ENCODE measurements around the gene SCFD2. TPM values are rescaled to one million over a fixed set of nuclear protein-coding genes. Genes with fewer than 3 reads are reported as not detected.

SCFD2 gene
- total RNA-seq, 4 donors from 2014 or later = 14.3 to 37.8 (median 27.7) TPM

- H3K4me1 ChIP-seq = peaks cover 0 to 2% (median 0%) of the 10 kb centered on the region in 3 donors
- intact Hi-C loops (cut with DNase I) = no loop called here
- H3K27ac ChIP-seq = no peak overlapping the region
- H3K9me3 ChIP-seq = no peaks in the 10 kb centered on the region
- peaks cover 0 to 28% (median 0%) of the 10 kb centered on the region in 3 donors for H3K36me3 ChIP-seq
- H3K4me3 ChIP-seq = no peak overlapping the region
- DNase-seq = no peak
- no peaks in the 10 kb centered on the region for H3K27me3 ChIP-seq
- no peak for TF ChIP-seq POLR2A (IDR thresholded peaks at IDR 0.05)
- TF ChIP-seq CTCF (IDR thresholded peaks at IDR 0.05) = no peak
Measured at GRCh38 chr4:53355930-53356521, 9.8 kb downstream of the SCFD2 start.

GRCh38 chr4:53354012-53354722 lies 11.7 kb downstream of the SCFD2 start:
- Histone ChIP-seq H3K4me1 (no peaks in the 10 kb centered on the region), H3K27ac (no peak overlapping the region), H3K4me3 (no peak overlapping the region), H3K9me3 (no peaks in the 10 kb centered on the region), H3K27me3 (no peaks in the 10 kb centered on the region), H3K36me3 (peaks cover 0 to 42% (median 0%) of the 10 kb centered on the region in 3 donors)
- intact Hi-C loops (cut with DNase I) = no loop called here
- no peak for DNase-seq
- TF ChIP-seq CTCF (IDR thresholded peaks at IDR 0.05) (no peak), POLR2A (IDR thresholded peaks at IDR 0.05) (no peak)
- WGBS, 2 donors = 95 to 97% methylated on average over 6 to 8 of the region's 32 CpGs

GRCh38 chr4:53349091-53349491 lies 16.8 kb downstream of the SCFD2 start:
- no peak for TF ChIP-seq CTCF (IDR thresholded peaks at IDR 0.05)
- TF ChIP-seq POLR2A (IDR thresholded peaks at IDR 0.05) = no peak
- no peak for DNase-seq
- peaks cover 0 to 54% (median 0%) of the 10 kb centered on the region in 3 donors for H3K36me3 ChIP-seq
- no peak overlapping the region for H3K4me3 ChIP-seq
- H3K4me1 ChIP-seq = peaks cover 0 to 15% (median 5%) of the 10 kb centered on the region in 3 donors
- 74 to 86% methylated on average over 4 of the region's 4 CpGs for WGBS, 2 donors
- H3K27me3 ChIP-seq = no peaks in the 10 kb centered on the region
- no peaks in the 10 kb centered on the region for H3K9me3 ChIP-seq
- intact Hi-C loops (cut with DNase I) = no loop called here
- no peak overlapping the region for H3K27ac ChIP-seq

GRCh38 chr4:53348046-53348445 lies 17.8 kb downstream of the SCFD2 start:
- WGBS, 2 donors = 60 to 64% methylated on average over 1 of the region's 1 CpG

More at GRCh38 chr4:53348046-53348445, 17.8 kb downstream of the SCFD2 start:
- intact Hi-C loops (cut with DNase I) = no loop called here
- Histone ChIP-seq H3K4me3 (no peak overlapping the region), H3K9me3 (no peaks in the 10 kb centered on the region), H3K27ac (no peak overlapping the region), H3K4me1 (peaks cover 0 to 15% (median 5%) of the 10 kb centered on the region in 3 donors), H3K36me3 (peaks cover 0 to 47% (median 0%) of the 10 kb centered on the region in 3 donors), H3K27me3 (no peaks in the 10 kb centered on the region)
- no peak for TF ChIP-seq CTCF (IDR thresholded peaks at IDR 0.05)
- no peak for TF ChIP-seq POLR2A (IDR thresholded peaks at IDR 0.05)
- DNase-seq = no peak
